ENCODE results near the gene GSTM3. TPM values are rescaled to one million over a fixed set of nuclear protein-coding genes. Genes with fewer than 3 reads are reported as not detected.

The GSTM3 gene
- total and polyA plus RNA-seq, 2 donors from 2014 or later: 54.7 to 405 TPM

DNA sequence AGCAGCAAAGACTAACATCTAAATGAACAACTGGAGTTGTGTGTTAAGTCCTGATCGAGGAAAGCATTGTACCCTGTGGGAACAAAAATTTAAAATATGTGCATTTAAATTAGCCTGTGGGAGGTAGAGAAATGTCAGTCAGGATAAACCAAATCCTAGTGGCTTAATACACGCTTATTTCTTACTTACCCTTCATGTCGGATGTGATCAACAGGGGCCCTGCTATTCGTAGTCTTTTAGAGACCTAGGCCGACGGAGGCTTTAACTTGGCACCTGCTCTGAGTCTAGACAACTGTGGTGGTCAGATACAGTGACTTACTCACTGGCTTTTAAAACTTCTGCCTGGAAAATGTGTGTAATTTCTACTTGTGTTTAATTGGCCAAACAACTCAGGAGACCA lies 10.2 kb downstream of the GSTM3 start:
- Histone ChIP-seq H3K4me3 (ENCODE audit: low read length in 3 of 3) (no peak overlapping the region), H3K27ac (ENCODE audit: low read depth in 2 of 2, low read length in 2 of 2) (peak overlapping the region; percentile 3 to 41), H3K9me3 (ENCODE audit: control insufficient read depth in 2 of 3, insufficient read depth in 1 of 3, low read length in 3 of 3) (no peaks in the 10 kb centered on the region), H3K27me3 (ENCODE audit: control insufficient read depth, insufficient read depth, low read length) (no peaks in the 10 kb centered on the region), H3K4me1 (ENCODE audit: control insufficient read depth in 2 of 3, insufficient read depth in 2 of 3, low read depth in 1 of 3, low read length in 3 of 3) (peaks cover 0 to 4% (median 0%) of the 10 kb centered on the region in 3 donors), H3K9ac (ENCODE audit: low read length in 3 of 3) (peak overlapping the region in 1 of 3 donors; percentile 57), H3K36me3 (ENCODE audit: control insufficient read depth in 2 of 3, insufficient read depth in 3 of 3, low read length in 3 of 3) (no peaks in the 10 kb centered on the region)
- TF ChIP-seq, protein P1, sequence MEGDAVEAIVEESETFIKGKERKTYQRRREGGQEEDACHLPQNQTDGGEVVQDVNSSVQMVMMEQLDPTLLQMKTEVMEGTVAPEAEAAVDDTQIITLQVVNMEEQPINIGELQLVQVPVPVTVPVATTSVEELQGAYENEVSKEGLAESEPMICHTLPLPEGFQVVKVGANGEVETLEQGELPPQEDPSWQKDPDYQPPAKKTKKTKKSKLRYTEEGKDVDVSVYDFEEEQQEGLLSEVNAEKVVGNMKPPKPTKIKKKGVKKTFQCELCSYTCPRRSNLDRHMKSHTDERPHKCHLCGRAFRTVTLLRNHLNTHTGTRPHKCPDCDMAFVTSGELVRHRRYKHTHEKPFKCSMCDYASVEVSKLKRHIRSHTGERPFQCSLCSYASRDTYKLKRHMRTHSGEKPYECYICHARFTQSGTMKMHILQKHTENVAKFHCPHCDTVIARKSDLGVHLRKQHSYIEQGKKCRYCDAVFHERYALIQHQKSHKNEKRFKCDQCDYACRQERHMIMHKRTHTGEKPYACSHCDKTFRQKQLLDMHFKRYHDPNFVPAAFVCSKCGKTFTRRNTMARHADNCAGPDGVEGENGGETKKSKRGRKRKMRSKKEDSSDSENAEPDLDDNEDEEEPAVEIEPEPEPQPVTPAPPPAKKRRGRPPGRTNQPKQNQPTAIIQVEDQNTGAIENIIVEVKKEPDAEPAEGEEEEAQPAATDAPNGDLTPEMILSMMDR (IDR thresholded peaks at IDR 0.05; ENCODE audit: borderline replicate concordance, extremely low read depth, insufficient read depth): no peak
- intact Hi-C loops (cut with DNase I): no loop called here
- FAIRE-seq: no peak
- no peak for DNase-seq

DNA sequence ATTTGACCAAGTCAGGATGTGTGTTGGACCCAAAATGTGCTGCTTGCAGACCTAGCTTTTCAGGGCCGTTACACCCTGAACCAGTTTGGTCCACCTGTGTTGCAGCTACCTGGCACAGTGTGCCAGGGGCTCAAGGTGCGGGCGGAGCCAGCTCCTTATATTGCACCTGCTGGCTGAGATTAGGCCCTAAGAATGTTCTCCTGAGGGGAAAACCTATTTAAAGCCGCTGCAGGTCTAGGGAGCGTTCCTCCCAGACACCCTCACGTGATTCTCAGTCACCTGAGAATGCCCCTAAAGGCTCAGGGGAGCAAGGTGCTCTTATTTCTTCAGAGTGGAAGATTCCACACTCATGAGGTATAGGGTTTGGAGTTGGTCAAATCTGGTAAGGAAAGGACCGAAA lies 12.0 kb downstream of the GSTM3 start:
- H3K9ac ChIP-seq (ENCODE audit: low read length in 3 of 3): peak overlapping the region in 1 of 3 donors; percentile 55
- no peak for FAIRE-seq
- TF ChIP-seq, protein P1 (IDR thresholded peaks at IDR 0.05; ENCODE audit: borderline replicate concordance, extremely low read depth, insufficient read depth): no peak
- intact Hi-C loops (cut with DNase I): no loop called here
- peak overlapping the region in 1 of 3 donors; percentile 26 for H3K4me3 ChIP-seq (ENCODE audit: low read length in 3 of 3)
- no peaks in the 10 kb centered on the region for H3K36me3 ChIP-seq (ENCODE audit: control insufficient read depth in 2 of 3, insufficient read depth in 3 of 3, low read length in 3 of 3)
- H3K27ac ChIP-seq (ENCODE audit: low read depth in 2 of 2, low read length in 2 of 2): peak overlapping the region; percentile 73 to 86
- DNase-seq: peak in 3 of 5 donors; percentile 26 to 72 (median 45)
- no peaks in the 10 kb centered on the region for H3K27me3 ChIP-seq (ENCODE audit: control insufficient read depth, insufficient read depth, low read length)
- H3K4me1 ChIP-seq (ENCODE audit: control insufficient read depth in 2 of 3, insufficient read depth in 2 of 3, low read depth in 1 of 3, low read length in 3 of 3): peaks cover 0 to 4% (median 0%) of the 10 kb centered on the region in 3 donors
- no peaks in the 10 kb centered on the region for H3K9me3 ChIP-seq (ENCODE audit: control insufficient read depth in 2 of 3, insufficient read depth in 1 of 3, low read length in 3 of 3)

DNA sequence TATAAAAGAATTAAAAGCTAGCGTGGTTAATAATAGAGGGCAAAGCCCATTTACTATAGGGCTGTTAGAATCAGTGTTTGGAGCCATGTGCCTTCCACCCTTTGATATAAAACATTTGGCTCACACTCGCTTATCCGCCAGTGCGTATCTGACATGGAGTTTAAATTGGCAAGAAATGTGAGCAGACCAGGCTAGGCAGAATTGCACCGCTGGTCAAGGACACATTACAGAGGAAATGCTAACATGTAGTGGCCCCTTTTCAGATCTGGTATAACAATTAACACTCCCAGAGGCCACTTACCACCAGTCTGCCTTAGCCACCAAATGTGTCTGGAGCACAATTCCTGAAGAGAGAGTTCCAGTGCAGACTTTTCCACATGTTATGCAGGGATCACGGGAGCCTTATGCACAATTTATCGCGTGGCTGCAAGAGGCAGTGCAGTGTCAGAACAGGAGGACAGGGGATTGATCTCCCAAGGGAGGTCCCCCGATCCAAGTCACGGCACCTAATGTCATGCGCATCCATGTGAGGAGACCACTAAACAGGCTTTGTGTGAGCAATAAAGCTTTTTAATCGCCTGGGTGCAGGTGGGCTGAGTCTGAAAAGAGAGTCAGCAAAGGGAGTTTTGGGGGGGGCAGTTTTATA lies 14.0 kb downstream of the GSTM3 start:
- peaks cover 0 to 2% (median 0%) of the 10 kb centered on the region in 3 donors for H3K4me1 ChIP-seq (ENCODE audit: control insufficient read depth in 2 of 3, insufficient read depth in 2 of 3, low read depth in 1 of 3, low read length in 3 of 3)
- FAIRE-seq (no peak), DNase-seq (peak in 1 of 5 donors; percentile 37)
- H3K36me3 ChIP-seq (ENCODE audit: control insufficient read depth in 2 of 3, insufficient read depth in 3 of 3, low read length in 3 of 3): no peaks in the 10 kb centered on the region
- intact Hi-C loops (cut with DNase I): no loop called here
- no peaks in the 10 kb centered on the region for H3K27me3 ChIP-seq (ENCODE audit: control insufficient read depth, insufficient read depth, low read length)
- TF ChIP-seq, protein P1 (IDR thresholded peaks at IDR 0.05; ENCODE audit: borderline replicate concordance, extremely low read depth, insufficient read depth): no peak
- H3K4me3 ChIP-seq (ENCODE audit: low read length in 3 of 3): peak overlapping the region in 1 of 3 donors; percentile 0
- no peaks in the 10 kb centered on the region for H3K9me3 ChIP-seq (ENCODE audit: control insufficient read depth in 2 of 3, insufficient read depth in 1 of 3, low read length in 3 of 3)
- H3K9ac ChIP-seq (ENCODE audit: low read length in 3 of 3): no peak overlapping the region
- peak overlapping the region; percentile 60 to 76 for H3K27ac ChIP-seq (ENCODE audit: low read depth in 2 of 2, low read length in 2 of 2)

Data from kidney (tissue), 14 donors.